Measurements from ENCODE around the gene TRAPPC8. TPM values are rescaled to one million over a fixed set of nuclear protein-coding genes. Genes with fewer than 3 reads are reported as not detected.

TRAPPC8 gene
- total RNA-seq, 1 donor from 2014 or later: 50.9 TPM

- intact Hi-C loops (cut with DNase I): no loop called here
- H3K9me3 ChIP-seq: no peaks in the 10 kb centered on the region
- no peaks in the 10 kb centered on the region for H3K27me3 ChIP-seq
- ATAC-seq: no peak
- no peak overlapping the region for H3K4me3 ChIP-seq
- H3K36me3 ChIP-seq: peaks cover 61% of the 10 kb centered on the region
- no peak overlapping the region for H3K27ac ChIP-seq
- no peak for DNase-seq
- no peak for TF ChIP-seq CTCF (IDR thresholded peaks at IDR 0.05)
- H3K4me1 ChIP-seq: no peaks in the 10 kb centered on the region
These were observed 58.9 kb downstream of the TRAPPC8 start for GRCh38 chr18:31884020-31884419.

GRCh38 chr18:31880186-31880898 is 62.6 kb downstream of the TRAPPC8 start:
- H3K9me3 ChIP-seq: no peaks in the 10 kb centered on the region
- H3K27me3 ChIP-seq: no peaks in the 10 kb centered on the region
- H3K4me3 ChIP-seq: no peak overlapping the region
- H3K36me3 ChIP-seq: peaks cover 64% of the 10 kb centered on the region
- no peak overlapping the region for H3K27ac ChIP-seq
- intact Hi-C loops (cut with DNase I): no loop called here
- DNase-seq: no peak
- H3K4me1 ChIP-seq: no peaks in the 10 kb centered on the region
- no peak for ATAC-seq
- TF ChIP-seq CTCF (IDR thresholded peaks at IDR 0.05): no peak

- Histone ChIP-seq H3K9me3 (no peaks in the 10 kb centered on the region), H3K27me3 (no peaks in the 10 kb centered on the region), H3K4me1 (no peaks in the 10 kb centered on the region), H3K27ac (no peak overlapping the region), H3K4me3 (no peak overlapping the region), H3K36me3 (peaks cover 67% of the 10 kb centered on the region)
- no peak for TF ChIP-seq CTCF (IDR thresholded peaks at IDR 0.05)
- no peak for DNase-seq
- no peak for ATAC-seq
- intact Hi-C loops (cut with DNase I): no loop called here
These were observed 64.6 kb downstream of the TRAPPC8 start for GRCh38 chr18:31878358-31878757.

GRCh38 chr18:31877900-31878299 is 65.0 kb downstream of the TRAPPC8 start:
- no peak for ATAC-seq

GRCh38 chr18:31876707-31877106 is 66.2 kb downstream of the TRAPPC8 start:
- ATAC-seq: no peak
- TF ChIP-seq CTCF (IDR thresholded peaks at IDR 0.05): no peak
- no peaks in the 10 kb centered on the region for H3K9me3 ChIP-seq
- H3K4me3 ChIP-seq: no peak overlapping the region
- H3K27me3 ChIP-seq: no peaks in the 10 kb centered on the region
- H3K4me1 ChIP-seq: no peaks in the 10 kb centered on the region
- DNase-seq: no peak
- intact Hi-C loops (cut with DNase I): no loop called here
- H3K36me3 ChIP-seq: peaks cover 73% of the 10 kb centered on the region
- no peak overlapping the region for H3K27ac ChIP-seq

More at GRCh38 chr18:31877900-31878299, 65.0 kb downstream of the TRAPPC8 start:
- DNase-seq: no peak
- Histone ChIP-seq H3K27ac (no peak overlapping the region), H3K27me3 (no peaks in the 10 kb centered on the region), H3K4me1 (no peaks in the 10 kb centered on the region), H3K9me3 (no peaks in the 10 kb centered on the region), H3K4me3 (no peak overlapping the region), H3K36me3 (peaks cover 68% of the 10 kb centered on the region)
- TF ChIP-seq CTCF (IDR thresholded peaks at IDR 0.05): no peak
- intact Hi-C loops (cut with DNase I): no loop called here
